Activated B cell treated with CpG ODN at 0.5 μM for 24 hours (primary cell): ENCODE data around the gene MOGAT1. TPM values are rescaled to one million over a fixed set of nuclear protein-coding genes. Genes with fewer than 3 reads are reported as not detected.

Experiments
- ATAC-seq: fragments of 200-7000 bp; cut with Tn5 transposase; one replicate; pipeline ENCODE4 v1.10.0; 2021; ENCODE audit warnings: low read depth, mild to moderate bottlenecking, moderate library complexity
- CTCF ChIA-PET: fragments of 350-600 bp; sonication (Branson Sonifier 250); formaldehyde crosslinking; loops from one replicate; lab custom pipeline; 2021; ENCODE audit warnings: antibody characterized with exemption; lab: Charles Lee
- POLR2A ChIA-PET: fragments of 350-600 bp; sonication (Branson Sonifier 250); formaldehyde crosslinking; loops from one replicate; lab custom pipeline; 2021; ENCODE audit warnings: antibody characterized with exemption; lab: Charles Lee
- DNase-seq: peaks from one replicate; pipeline ENCODE4 v3.0.0; 2022
- H3K27ac Mint-ChIP-seq: one replicate; pipeline ENCODE4 v1.8.0; 2020; ENCODE audit warnings: mixed read lengths
- H3K27me3 Mint-ChIP-seq: one replicate; pipeline ENCODE4 v1.8.0; 2021; ENCODE audit warnings: mixed read lengths
- H3K36me3 Mint-ChIP-seq: one replicate; pipeline ENCODE4 v1.8.0; 2021; ENCODE audit warnings: low read depth, mixed read lengths
- H3K4me1 Mint-ChIP-seq: one replicate; pipeline ENCODE4 v1.8.0; 2021; ENCODE audit warnings: mixed read lengths
- H3K4me3 Mint-ChIP-seq: one replicate; pipeline ENCODE4 v1.8.0; 2020; ENCODE audit warnings: mild to moderate bottlenecking, mixed read lengths
- H3K9me3 Mint-ChIP-seq: one replicate; pipeline ENCODE4 v1.8.0; 2020; ENCODE audit warnings: mixed read lengths
- CTCF ChIP-seq: fragments of 200-600 bp; IDR thresholded peaks from one replicate; pipeline ENCODE4 v1.8.0; 2022; ENCODE audit warnings: antibody characterized with exemption, mild to moderate bottlenecking
- intact Hi-C: fragments of 100-400 bp; cut with micrococcal nuclease; formaldehyde crosslinking; loops from one replicate; pipeline ENCODE4 v1.15.1; 2024
- total RNA-seq: library from RNA; stranded (reverse); gene quantifications from 2 replicates; pipeline ENCODE4 v1.2.3, GENCODE V29; 2022

The MOGAT1 gene
- total RNA-seq, 1 donor from 2014 or later = not detected

GRCh38 chr2:222669353-222669752, 2.1 kb upstream of the MOGAT1 start:
- CTCF ChIA-PET = no interaction called here
- H3K9me3 Mint-ChIP-seq = no peaks in the 10 kb centered on the region
- H3K27ac Mint-ChIP-seq = no peak overlapping the region
- ATAC-seq (no peak), DNase-seq (no peak)
- POLR2A ChIA-PET = no interaction called here
- no peak for TF ChIP-seq CTCF
- no peak overlapping the region for H3K4me3 Mint-ChIP-seq
- H3K4me1 Mint-ChIP-seq = peaks cover 14% of the 10 kb centered on the region
- H3K27me3 Mint-ChIP-seq = peaks cover 38% of the 10 kb centered on the region
- intact Hi-C loops = no loop called here
- no peaks in the 10 kb centered on the region for H3K36me3 Mint-ChIP-seq

- CTCF ChIA-PET = no interaction called here
- POLR2A ChIA-PET = no interaction called here
- Mint-ChIP-seq H3K4me1 (peaks cover 14% of the 10 kb centered on the region), H3K27ac (no peak overlapping the region), H3K36me3 (no peaks in the 10 kb centered on the region), H3K27me3 (peaks cover 41% of the 10 kb centered on the region), H3K9me3 (no peaks in the 10 kb centered on the region), H3K4me3 (no peak overlapping the region)
- ATAC-seq = no peak
- intact Hi-C loops = no loop called here
- DNase-seq = no peak
- no peak for TF ChIP-seq CTCF
These were observed 1.0 kb upstream of the MOGAT1 start for GRCh38 chr2:222670191-222671038.

- ChIA-PET POLR2A (no interaction called here), CTCF (no interaction called here)
- DNase-seq (no peak), ATAC-seq (no peak)
- Mint-ChIP-seq H3K9me3 (no peaks in the 10 kb centered on the region), H3K27me3 (peaks cover 40% of the 10 kb centered on the region), H3K4me3 (peak overlapping the region; percentile 65), H3K27ac (no peak overlapping the region), H3K36me3 (no peaks in the 10 kb centered on the region), H3K4me1 (peaks cover 14% of the 10 kb centered on the region)
- no peak for TF ChIP-seq CTCF
- intact Hi-C loops = no loop called here
These were observed 577 bp downstream of the MOGAT1 start for GRCh38 chr2:222672068-222672401.

- H3K9me3 Mint-ChIP-seq = no peaks in the 10 kb centered on the region
- peaks cover 13% of the 10 kb centered on the region for H3K4me1 Mint-ChIP-seq
- intact Hi-C loops = no loop called here
- no peaks in the 10 kb centered on the region for H3K36me3 Mint-ChIP-seq
- ChIA-PET POLR2A (no interaction called here), CTCF (no interaction called here)
- H3K4me3 Mint-ChIP-seq = no peak overlapping the region
- no peak for TF ChIP-seq CTCF
- DNase-seq = no peak
- peaks cover 49% of the 10 kb centered on the region for H3K27me3 Mint-ChIP-seq
- H3K27ac Mint-ChIP-seq = no peak overlapping the region
- no peak for ATAC-seq
These were observed 1.8 kb downstream of the MOGAT1 start for GRCh38 chr2:222673273-222673672.

GRCh38 chr2:222673883-222674282, 2.4 kb downstream of the MOGAT1 start:
- CTCF ChIA-PET = no interaction called here
- peaks cover 13% of the 10 kb centered on the region for H3K4me1 Mint-ChIP-seq
- no peaks in the 10 kb centered on the region for H3K9me3 Mint-ChIP-seq
- H3K27ac Mint-ChIP-seq = no peak overlapping the region
- intact Hi-C loops = no loop called here
- DNase-seq (no peak), ATAC-seq (peak; percentile 64)
- no peaks in the 10 kb centered on the region for H3K36me3 Mint-ChIP-seq
- no peak for TF ChIP-seq CTCF
- POLR2A ChIA-PET = no interaction called here
- H3K4me3 Mint-ChIP-seq = no peak overlapping the region
- peaks cover 52% of the 10 kb centered on the region for H3K27me3 Mint-ChIP-seq
